Pancreas (tissue), 10 donors: ENCODE measurements around the gene CLDN24. TPM values are rescaled to one million over a fixed set of nuclear protein-coding genes. Genes with fewer than 3 reads are reported as not detected.

Experiments
- ATAC-seq, 4 donors: fragments of 200-7000 bp; cut with Tn5 transposase; one replicate each; pipeline versions ENCODE4 v1.8.0 to v1.9.1; 2020; ENCODE audit warnings: mild to moderate bottlenecking in 4 of 4, moderate library complexity in 4 of 4
- DNase-seq, 6 donors: peaks; one replicate each; pipeline ENCODE4 v3.0.0-alpha.2; 2020
- FAIRE-seq: peaks from 2 replicates; lab custom pipeline; 2012; peaks lifted over from hg19 to GRCh38; lab: Jason Lieb, UNC
- H3K27ac ChIP-seq, 4 donors: fragments of 200-600 bp; sonication (generic); 1 replicate in 3 of 4; 2 replicates in 1 of 4; pipeline versions ENCODE4 v1.5.0 to v1.8.0; 2020
- H3K27me3 ChIP-seq, 4 donors: fragments of 200-600 bp; one replicate each; pipeline ENCODE4 v1.8.0; 2021
- H3K36me3 ChIP-seq, 3 donors: fragments of 200-600 bp; sonication (generic) in 1 of 3; one replicate each; pipeline versions ENCODE4 v1.5.0 to v1.8.0; 2020 to 2021
- H3K4me1 ChIP-seq, 3 donors: fragments of 200-600 bp; one replicate each; pipeline ENCODE4 v1.8.0; 2021
- H3K4me3 ChIP-seq, 4 donors: fragments of 200-600 bp; sonication (generic) in 2 of 4; one replicate each; pipeline versions ENCODE4 v1.5.0 to v1.8.0; 2020 to 2021
- H3K9me3 ChIP-seq, 4 donors: fragments of 200-600 bp; one replicate each; pipeline ENCODE4 v1.8.0; 2021
- WGBS, 2 donors: extraction: QIAGEN DNeasy Blood & Tissue Kit; methylation state at CpG; one replicate each; pipeline ENCODE4 v1.1.7; 2013; 5-methylcytosine and 5-hydroxymethylcytosine counted together
- intact Hi-C, 3 donors: fragments of 100-400 bp; cut with DNase I; formaldehyde crosslinking; loops; one replicate each; pipeline versions ENCODE4 v1.11.1 to v1.14.2; 2022
- polyA plus RNA-seq, 2 donors: library from polyadenylated mRNA; stranded (reverse); fragments of 200-250 nt; gene quantifications; one replicate each; pipeline ENCODE4 v1.2.3, GENCODE V29; 2013
- total RNA-seq, 6 donors: library from RNA; stranded (reverse); fragmentation: NEBNext Ultra II Directional in 4 of 6; extraction: Animal tissue kit (Norgen Biotek cat#: 25700) in 4 of 6; gene quantifications; one replicate each; pipeline versions ENCODE4 v1.2.1 to v1.2.4, GENCODE V29; 2021 to 2023
- TF ChIP-seq, protein P1 (sequence below), 4 donors: fragments of 200-600 bp; sonication (generic) in 3 of 4; IDR thresholded peaks; one replicate each; pipeline versions ENCODE4 v1.5.0 to v1.8.0; 2021; ENCODE audit warnings: antibody characterized with exemption in 4 of 4
- donor health status: healthy with polysubstance abuse.
- donor health status: DM: no; HTN: no; CAD: no; lungs with moderate emphysema.
- donor health status: DM: no; HTN: no; CAD: no.
- donor health status: control.
- donor health status: control.
- donor health status: Bipolar disorder and iron deficiency.
- donor health status: DM: yes; HTN: yes; CAD: no.
- donor health status: DM: no; HTN: no; CAD: no.
- donor health status: DM: no; HTN: no; CAD: no.
- donor health status: DM: yes; HTN: yes; CAD: no.

The CLDN24 gene
- total and polyA plus RNA-seq, 8 donors, result not detected

DNA sequence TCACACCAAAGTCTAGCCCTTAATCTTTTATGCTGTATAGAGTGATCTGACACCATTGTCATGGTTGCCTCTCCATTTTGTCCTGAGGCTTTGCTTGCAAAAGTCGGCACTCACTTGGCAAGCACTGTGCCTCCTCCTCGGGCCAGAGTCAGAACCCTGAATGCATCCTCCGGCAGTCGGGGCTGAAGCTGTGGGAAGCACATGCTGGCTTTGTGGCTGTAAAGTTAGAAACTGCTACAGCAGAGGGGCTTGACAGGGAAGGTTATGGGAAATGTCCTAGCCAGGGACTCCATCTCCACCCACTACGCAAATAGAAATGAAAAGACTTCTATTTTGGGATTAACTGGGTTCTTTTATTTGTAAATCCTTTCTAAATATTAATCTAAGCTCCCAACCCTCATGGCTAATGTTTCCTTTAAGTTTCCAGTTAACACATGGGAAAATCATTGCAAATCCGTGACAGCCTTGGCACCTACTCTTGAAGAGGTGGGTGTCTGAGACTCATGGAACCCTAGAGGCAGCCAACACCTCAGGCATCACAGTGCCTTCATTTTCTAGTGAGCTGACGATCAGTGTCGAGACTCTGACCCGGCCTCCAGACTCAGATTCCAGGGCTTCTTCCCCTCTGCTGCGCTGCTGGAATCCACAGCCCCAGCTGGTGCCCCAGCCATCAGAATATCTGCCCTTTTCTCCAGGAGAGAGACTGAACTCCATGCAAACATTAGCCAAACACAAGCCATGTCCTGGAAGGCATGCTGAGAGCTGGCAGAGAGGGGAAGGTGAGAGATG, 7.9 kb upstream of the CLDN24 start:
- FAIRE-seq (no peak), DNase-seq (no peak), ATAC-seq (no peak)
- Histone ChIP-seq H3K36me3 (no peaks in the 10 kb centered on the region), H3K4me1 (peaks cover 0 to 4% (median 0%) of the 10 kb centered on the region in 3 donors), H3K4me3 (no peak overlapping the region), H3K27me3 (no peaks in the 10 kb centered on the region), H3K9me3 (no peaks in the 10 kb centered on the region), H3K27ac (no peak overlapping the region)
- TF ChIP-seq, protein P1, sequence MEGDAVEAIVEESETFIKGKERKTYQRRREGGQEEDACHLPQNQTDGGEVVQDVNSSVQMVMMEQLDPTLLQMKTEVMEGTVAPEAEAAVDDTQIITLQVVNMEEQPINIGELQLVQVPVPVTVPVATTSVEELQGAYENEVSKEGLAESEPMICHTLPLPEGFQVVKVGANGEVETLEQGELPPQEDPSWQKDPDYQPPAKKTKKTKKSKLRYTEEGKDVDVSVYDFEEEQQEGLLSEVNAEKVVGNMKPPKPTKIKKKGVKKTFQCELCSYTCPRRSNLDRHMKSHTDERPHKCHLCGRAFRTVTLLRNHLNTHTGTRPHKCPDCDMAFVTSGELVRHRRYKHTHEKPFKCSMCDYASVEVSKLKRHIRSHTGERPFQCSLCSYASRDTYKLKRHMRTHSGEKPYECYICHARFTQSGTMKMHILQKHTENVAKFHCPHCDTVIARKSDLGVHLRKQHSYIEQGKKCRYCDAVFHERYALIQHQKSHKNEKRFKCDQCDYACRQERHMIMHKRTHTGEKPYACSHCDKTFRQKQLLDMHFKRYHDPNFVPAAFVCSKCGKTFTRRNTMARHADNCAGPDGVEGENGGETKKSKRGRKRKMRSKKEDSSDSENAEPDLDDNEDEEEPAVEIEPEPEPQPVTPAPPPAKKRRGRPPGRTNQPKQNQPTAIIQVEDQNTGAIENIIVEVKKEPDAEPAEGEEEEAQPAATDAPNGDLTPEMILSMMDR (IDR thresholded peaks at IDR 0.05), result no peak
- intact Hi-C loops, result no loop called here
- WGBS, 2 donors, result 68 to 84% methylated on average over 10 of the region's 10 CpGs

DNA sequence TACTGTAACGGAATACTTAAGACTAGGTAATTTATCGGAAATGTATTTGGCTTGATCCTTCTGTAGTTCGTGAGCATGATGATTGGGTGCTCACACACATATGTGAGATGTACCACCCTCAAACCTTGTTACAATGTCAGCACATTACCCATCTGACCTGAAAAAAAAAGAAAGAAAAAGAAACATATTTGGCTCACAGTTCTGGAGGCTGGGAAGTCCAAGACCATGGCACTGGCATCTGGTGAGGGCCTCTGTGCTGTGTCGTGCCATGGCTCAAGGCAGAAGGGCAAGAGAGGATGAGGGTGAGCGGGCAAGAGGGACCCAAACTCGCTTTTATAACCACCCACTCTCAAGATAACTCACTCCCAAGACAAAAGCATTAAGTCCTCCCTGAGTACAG, 7.0 kb upstream of the CLDN24 start:
- H3K9me3 ChIP-seq, result no peaks in the 10 kb centered on the region
- ATAC-seq, result no peak
- intact Hi-C loops, result no loop called here
- no peaks in the 10 kb centered on the region for H3K27me3 ChIP-seq
- no peak for FAIRE-seq
- DNase-seq, result no peak
- 86 to 95% methylated on average over 6 of the region's 6 CpGs for WGBS, 2 donors
- no peak overlapping the region for H3K4me3 ChIP-seq
- TF ChIP-seq, protein P1 (IDR thresholded peaks at IDR 0.05), result no peak
- no peaks in the 10 kb centered on the region for H3K36me3 ChIP-seq
- no peaks in the 10 kb centered on the region for H3K4me1 ChIP-seq
- H3K27ac ChIP-seq, result no peak overlapping the region

DNA sequence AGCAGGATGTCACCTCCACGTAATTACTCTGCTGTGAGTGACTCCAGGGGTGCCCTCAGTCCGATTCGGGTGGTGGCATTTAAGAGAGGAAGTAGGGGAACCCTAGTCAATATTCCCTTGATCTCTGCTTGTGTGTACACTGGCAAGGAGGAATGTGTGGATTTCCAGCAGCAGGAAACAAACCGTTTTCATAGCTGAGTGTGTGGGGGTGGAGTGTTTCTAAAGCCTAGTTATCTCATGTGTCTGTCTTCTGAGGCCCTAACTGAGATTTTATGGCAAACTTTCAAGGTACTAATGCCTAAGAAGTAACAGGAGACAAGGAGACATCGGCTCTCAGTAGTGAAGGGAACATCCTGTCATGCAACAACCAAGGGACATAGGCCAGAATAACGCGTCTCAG, 6.6 kb upstream of the CLDN24 start:
- 46 to 48% methylated on average over 7 of the region's 7 CpGs for WGBS, 2 donors
- FAIRE-seq, result no peak
- ATAC-seq, result peak in 1 of 4 donors; percentile 14

DNA sequence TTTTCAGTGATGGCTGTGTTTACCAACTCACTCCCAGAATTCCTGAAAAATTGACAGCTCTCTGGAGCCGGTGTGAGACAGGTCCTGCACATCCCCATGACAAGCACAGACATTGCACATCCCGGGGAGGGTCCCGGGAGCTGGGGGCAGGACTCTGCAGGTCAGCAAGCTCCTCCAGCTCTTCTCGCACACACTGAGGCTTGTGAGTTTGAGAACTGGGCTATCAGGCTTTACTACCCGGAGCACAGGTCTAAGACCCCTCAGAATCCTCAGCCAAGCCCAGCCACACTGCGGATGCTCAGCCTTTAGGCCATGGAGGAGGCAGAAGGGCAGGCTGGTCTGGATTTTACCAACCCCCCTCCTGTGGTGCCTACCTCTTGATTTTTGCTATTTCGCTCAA, 5.6 kb upstream of the CLDN24 start:
- FAIRE-seq, result no peak
- H3K27ac ChIP-seq, result no peak overlapping the region

More for the DNA sequence above, 6.6 kb upstream of the CLDN24 start:
- TF ChIP-seq, protein P1 (IDR thresholded peaks at IDR 0.05), result no peak
- Histone ChIP-seq H3K27me3 (no peaks in the 10 kb centered on the region), H3K9me3 (no peaks in the 10 kb centered on the region), H3K4me3 (no peak overlapping the region), H3K4me1 (no peaks in the 10 kb centered on the region), H3K36me3 (no peaks in the 10 kb centered on the region), H3K27ac (no peak overlapping the region)
- no peak for DNase-seq
- intact Hi-C loops, result no loop called here

More for the DNA sequence above, 5.6 kb upstream of the CLDN24 start:
- ATAC-seq (no peak), DNase-seq (peak in 1 of 6 donors; percentile 38)
- Histone ChIP-seq H3K4me3 (no peak overlapping the region), H3K9me3 (no peaks in the 10 kb centered on the region), H3K27me3 (no peaks in the 10 kb centered on the region), H3K4me1 (no peaks in the 10 kb centered on the region), H3K36me3 (no peaks in the 10 kb centered on the region)
- 89 to 91% methylated on average over 7 of the region's 7 CpGs for WGBS, 2 donors
- TF ChIP-seq, protein P1 (IDR thresholded peaks at IDR 0.05), result no peak
- intact Hi-C loops, result no loop called here
